CD4-positive, alpha-beta T cell treated with Interleukin-4 for 1 hour (primary cell): ENCODE results near the gene TMEM53.
"Not testable (repeated sequence)": the region's sequence is repeated elsewhere in the genome, so short reads cannot be mapped to it uniquely, and the experiment has no call there.

Experiments used
- DNase-seq, 2 donors: peaks; one replicate each; pipeline ENCODE4 v3.0.0-alpha.2; 2020 to 2022

TMEM53 gene

GRCh38 chr1:44672254-44672955 lies 1.9 kb downstream of the TMEM53 start:
- peak; percentile 19 to 65 for DNase-seq

GRCh38 chr1:44670751-44671640 lies 3.3 kb downstream of the TMEM53 start:
- no peak for DNase-seq

- not testable (repeated sequence) for DNase-seq
Observed at GRCh38 chr1:44666719-44667118, 7.6 kb downstream of the TMEM53 start.

GRCh38 chr1:44664730-44665370 lies 9.4 kb downstream of the TMEM53 start:
- no peak for DNase-seq

- no peak for DNase-seq
Observed at GRCh38 chr1:44663417-44663816, 10.9 kb downstream of the TMEM53 start.

- DNase-seq, result no peak
Observed at GRCh38 chr1:44662683-44663030, 11.6 kb downstream of the TMEM53 start.

GRCh38 chr1:44661781-44662682 lies 12.2 kb downstream of the TMEM53 start:
- no peak for DNase-seq

GRCh38 chr1:44660176-44660575 lies 14.1 kb downstream of the TMEM53 start:
- no peak for DNase-seq

GRCh38 chr1:44659566-44659965 lies 14.7 kb downstream of the TMEM53 start:
- DNase-seq, result no peak

- peak in 1 of 2 donors; percentile 21 for DNase-seq
Observed at GRCh38 chr1:44655609-44656008, 18.7 kb downstream of the TMEM53 start.

GRCh38 chr1:44654621-44655187 lies 19.6 kb downstream of the TMEM53 start:
- DNase-seq, result no peak

- no peak for DNase-seq
Observed at GRCh38 chr1:44653107-44653964, 20.9 kb downstream of the TMEM53 start.

- DNase-seq, result peak; percentile 71 to 76
Observed at GRCh38 chr1:44652445-44653106, 21.7 kb downstream of the TMEM53 start.

GRCh38 chr1:44651069-44651468 lies 23.2 kb downstream of the TMEM53 start:
- DNase-seq, result no peak

GRCh38 chr1:44650159-44650831 lies 24.0 kb downstream of the TMEM53 start:
- DNase-seq, result no peak

- no peak for DNase-seq
Observed at GRCh38 chr1:44649788-44650158, 24.5 kb downstream of the TMEM53 start.

- no peak for DNase-seq
Observed at GRCh38 chr1:44648529-44649250, 25.6 kb downstream of the TMEM53 start.

GRCh38 chr1:44647896-44648295 lies 26.4 kb downstream of the TMEM53 start:
- DNase-seq, result no peak
